ENCODE results near the gene SLC30A10. TPM values are rescaled to one million over a fixed set of nuclear protein-coding genes. Genes with fewer than 3 reads are reported as not detected.

The SLC30A10 gene
- total RNA-seq, 2 donors from 2014 or later: not detected

DNA sequence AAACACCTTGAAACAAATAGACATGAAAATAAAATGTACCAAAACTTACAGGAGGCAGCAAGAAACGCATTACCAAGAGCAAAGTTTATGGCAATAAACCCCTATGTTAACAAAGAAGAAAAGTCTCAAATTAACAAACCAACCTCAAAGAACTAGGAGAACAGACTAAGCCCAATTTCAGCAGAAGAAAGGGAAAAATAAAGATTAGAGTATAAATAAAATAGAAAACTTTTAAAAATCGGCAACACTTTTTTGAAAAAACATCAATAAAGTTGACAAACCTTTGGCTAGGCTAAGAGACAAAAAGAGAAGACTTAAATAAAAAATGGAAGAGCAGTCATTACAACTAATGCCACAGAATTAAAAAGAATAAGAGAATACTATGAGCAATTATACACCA lies 42.7 kb downstream of the SLC30A10 start:
- H3K4me1 ChIP-seq (ENCODE audit: control insufficient read depth in 1 of 2, low read depth in 2 of 2): no peaks in the 10 kb centered on the region
- no peak for DNase-seq (ENCODE audit: low spot score)
- H3K36me3 ChIP-seq: no peaks in the 10 kb centered on the region
- H3K9me3 ChIP-seq: no peaks in the 10 kb centered on the region
- H3K27me3 ChIP-seq (replicated peaks; ENCODE audit: insufficient read depth): no peaks in the 10 kb centered on the region
- H3K27ac ChIP-seq: no peak overlapping the region
- H3K4me3 ChIP-seq: no peak overlapping the region
- TF ChIP-seq, protein P1, sequence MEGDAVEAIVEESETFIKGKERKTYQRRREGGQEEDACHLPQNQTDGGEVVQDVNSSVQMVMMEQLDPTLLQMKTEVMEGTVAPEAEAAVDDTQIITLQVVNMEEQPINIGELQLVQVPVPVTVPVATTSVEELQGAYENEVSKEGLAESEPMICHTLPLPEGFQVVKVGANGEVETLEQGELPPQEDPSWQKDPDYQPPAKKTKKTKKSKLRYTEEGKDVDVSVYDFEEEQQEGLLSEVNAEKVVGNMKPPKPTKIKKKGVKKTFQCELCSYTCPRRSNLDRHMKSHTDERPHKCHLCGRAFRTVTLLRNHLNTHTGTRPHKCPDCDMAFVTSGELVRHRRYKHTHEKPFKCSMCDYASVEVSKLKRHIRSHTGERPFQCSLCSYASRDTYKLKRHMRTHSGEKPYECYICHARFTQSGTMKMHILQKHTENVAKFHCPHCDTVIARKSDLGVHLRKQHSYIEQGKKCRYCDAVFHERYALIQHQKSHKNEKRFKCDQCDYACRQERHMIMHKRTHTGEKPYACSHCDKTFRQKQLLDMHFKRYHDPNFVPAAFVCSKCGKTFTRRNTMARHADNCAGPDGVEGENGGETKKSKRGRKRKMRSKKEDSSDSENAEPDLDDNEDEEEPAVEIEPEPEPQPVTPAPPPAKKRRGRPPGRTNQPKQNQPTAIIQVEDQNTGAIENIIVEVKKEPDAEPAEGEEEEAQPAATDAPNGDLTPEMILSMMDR (IDR thresholded peaks at IDR 0.05): no peak
- no peak for ATAC-seq (ENCODE audit: insufficient number of reproducible peaks, low FRiP score, low read depth)

DNA sequence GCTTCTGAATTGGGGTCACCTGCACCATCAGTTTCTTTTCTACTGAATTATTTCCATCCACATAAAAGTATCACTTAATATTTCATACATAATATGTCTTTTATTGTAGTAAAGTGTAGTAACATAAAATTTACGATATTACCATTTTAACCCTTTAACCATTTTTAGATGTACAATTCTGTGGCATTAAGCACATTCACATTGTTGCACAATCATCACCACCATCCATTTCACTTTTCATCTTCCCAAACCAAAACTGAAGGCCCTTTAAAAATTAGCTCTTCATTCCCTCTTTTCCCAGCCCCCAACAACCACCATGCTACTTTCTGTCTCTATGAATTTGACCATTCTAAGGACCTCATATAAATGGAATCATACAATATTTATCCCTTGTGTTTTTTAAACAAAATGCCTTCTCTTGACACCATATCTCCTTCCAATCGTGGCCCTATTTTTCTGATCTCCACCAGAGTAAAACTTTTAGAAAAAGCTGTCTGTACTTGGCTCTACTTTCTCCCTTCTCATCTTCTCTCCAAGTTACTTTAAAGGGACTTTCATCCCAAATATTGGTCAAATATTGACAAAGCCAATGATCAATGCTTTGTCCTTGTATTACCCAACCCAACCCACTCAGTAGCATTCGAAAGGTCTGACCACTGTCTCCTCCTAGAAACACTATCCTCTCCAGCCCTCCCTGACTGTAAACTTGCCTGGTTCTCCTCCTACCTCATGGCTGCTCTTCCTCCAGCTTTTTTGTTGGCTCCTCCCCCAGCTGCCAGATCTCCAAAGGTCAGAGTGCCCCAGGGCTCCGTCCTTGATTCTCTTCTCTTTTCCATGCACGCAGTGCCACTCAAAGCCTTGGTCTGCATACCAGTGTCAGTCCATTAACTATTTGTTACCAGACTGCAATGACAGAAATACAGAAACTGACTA lies 44.7 kb downstream of the SLC30A10 start:
- TF ChIP-seq, protein P1 (IDR thresholded peaks at IDR 0.05): no peak
- Histone ChIP-seq H3K27ac (no peak overlapping the region), H3K36me3 (no peaks in the 10 kb centered on the region), H3K9me3 (no peaks in the 10 kb centered on the region), H3K4me3 (no peak overlapping the region), H3K4me1 (ENCODE audit: control insufficient read depth in 1 of 2, low read depth in 2 of 2) (no peaks in the 10 kb centered on the region), H3K27me3 (replicated peaks; ENCODE audit: insufficient read depth) (no peaks in the 10 kb centered on the region)
- DNase-seq (ENCODE audit: low spot score): no peak
- ATAC-seq (ENCODE audit: insufficient number of reproducible peaks, low FRiP score, low read depth): no peak

DNA sequence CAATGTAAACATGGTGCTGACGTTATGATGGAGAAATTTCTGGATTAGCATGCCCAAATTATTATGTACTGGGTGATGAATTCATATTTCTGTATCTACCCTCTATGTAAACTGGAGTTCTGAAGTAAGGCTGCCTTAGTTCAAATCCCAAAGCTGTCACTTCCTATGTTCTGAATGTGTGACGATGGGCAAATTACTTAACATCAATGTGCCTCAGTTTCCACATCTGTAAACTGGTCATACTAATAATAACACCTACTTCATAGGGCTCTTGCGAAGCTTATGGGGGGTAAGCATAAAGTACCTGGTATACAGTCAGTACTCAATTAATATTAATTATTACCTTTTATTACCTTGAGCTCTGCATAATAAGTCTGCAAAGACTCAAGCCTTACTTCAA lies 45.6 kb downstream of the SLC30A10 start:
- no peaks in the 10 kb centered on the region for H3K27me3 ChIP-seq (replicated peaks; ENCODE audit: insufficient read depth)
- TF ChIP-seq, protein P1 (IDR thresholded peaks at IDR 0.05): no peak
- no peak overlapping the region for H3K4me3 ChIP-seq
- DNase-seq (ENCODE audit: low spot score) (no peak), ATAC-seq (ENCODE audit: insufficient number of reproducible peaks, low FRiP score, low read depth) (no peak)
- no peaks in the 10 kb centered on the region for H3K9me3 ChIP-seq
- H3K36me3 ChIP-seq: no peaks in the 10 kb centered on the region
- H3K4me1 ChIP-seq (ENCODE audit: control insufficient read depth in 1 of 2, low read depth in 2 of 2): no peaks in the 10 kb centered on the region
- H3K27ac ChIP-seq: no peak overlapping the region

DNA sequence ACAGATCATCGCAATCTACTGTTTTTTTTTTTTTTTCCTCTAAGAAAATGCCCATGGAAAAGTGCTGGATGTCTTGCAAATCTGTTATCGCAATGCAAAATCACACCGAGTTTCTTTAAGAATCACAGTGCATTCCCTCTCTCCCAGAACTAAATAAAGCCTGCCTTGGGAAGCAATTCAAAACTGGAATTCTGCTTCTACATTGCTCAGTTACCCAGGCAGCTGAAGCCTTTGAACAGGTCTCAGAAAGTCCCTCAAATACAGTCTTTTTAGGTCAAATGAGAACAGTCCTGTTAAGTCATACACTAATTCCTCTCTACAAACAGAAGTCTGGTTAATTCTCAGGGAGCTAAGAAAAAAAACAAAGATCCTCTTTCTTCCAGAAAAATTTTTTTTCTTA lies 46.3 kb downstream of the SLC30A10 start:
- Histone ChIP-seq H3K4me1 (ENCODE audit: control insufficient read depth in 1 of 2, low read depth in 2 of 2) (no peaks in the 10 kb centered on the region), H3K36me3 (no peaks in the 10 kb centered on the region), H3K4me3 (no peak overlapping the region), H3K9me3 (no peaks in the 10 kb centered on the region), H3K27me3 (replicated peaks; ENCODE audit: insufficient read depth) (no peaks in the 10 kb centered on the region), H3K27ac (no peak overlapping the region)
- TF ChIP-seq, protein P1 (IDR thresholded peaks at IDR 0.05): no peak
- DNase-seq (ENCODE audit: low spot score) (no peak), ATAC-seq (ENCODE audit: insufficient number of reproducible peaks, low FRiP score, low read depth) (no peak)

DNA sequence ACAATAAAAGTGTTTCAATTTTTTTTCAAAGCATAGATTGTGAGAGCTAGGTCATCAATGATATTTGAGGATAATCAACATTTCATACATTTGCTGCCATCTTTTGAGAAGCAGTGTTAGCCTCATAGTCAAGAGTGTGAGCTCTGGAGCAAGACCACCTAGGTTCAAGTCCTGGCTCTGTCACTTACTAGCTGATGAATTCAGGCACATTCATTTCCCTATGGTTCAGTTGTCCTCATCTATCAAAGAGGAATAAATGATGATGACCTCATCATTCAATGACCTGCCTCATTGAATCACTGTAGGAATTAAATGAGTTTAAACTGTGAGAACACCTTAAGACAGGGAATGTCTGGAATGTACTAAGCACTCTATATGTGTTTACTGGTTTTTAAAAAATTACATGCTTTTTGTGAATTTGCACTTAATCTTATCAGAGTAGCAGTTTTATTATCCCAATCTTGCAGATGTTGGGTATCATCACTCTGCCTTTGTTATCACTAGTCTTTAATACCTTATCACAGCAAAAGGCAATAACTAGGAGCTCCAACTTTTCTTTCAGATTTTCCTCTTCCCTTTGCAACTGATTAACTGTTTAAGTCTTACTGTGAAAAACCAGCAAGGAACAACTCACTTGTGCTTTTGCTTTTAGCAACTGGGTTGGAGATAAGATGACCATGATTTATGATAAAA lies 47.4 kb downstream of the SLC30A10 start:
- H3K27me3 ChIP-seq (replicated peaks; ENCODE audit: insufficient read depth): no peaks in the 10 kb centered on the region
- no peaks in the 10 kb centered on the region for H3K4me1 ChIP-seq (ENCODE audit: control insufficient read depth in 1 of 2, low read depth in 2 of 2)
- TF ChIP-seq, protein P1 (IDR thresholded peaks at IDR 0.05): no peak
- H3K27ac ChIP-seq: no peak overlapping the region
- DNase-seq (ENCODE audit: low spot score): no peak
- H3K4me3 ChIP-seq: no peak overlapping the region
- no peak for ATAC-seq (ENCODE audit: insufficient number of reproducible peaks, low FRiP score, low read depth)
- no peaks in the 10 kb centered on the region for H3K9me3 ChIP-seq
- H3K36me3 ChIP-seq: no peaks in the 10 kb centered on the region
